Vagina (tissue), 2 donors: ENCODE measurements around the gene ITPR1.

Source experiments
- CTCF ChIP-seq, 3 experiments: fragments of 450-650 bp in 2 of 3; fragments of 200-600 bp in 1 of 3; sonication (generic) in 1 of 3; IDR thresholded peaks; one replicate each; pipeline ENCODE4 v1.5.1; 2017 to 2019; ENCODE audit warnings: antibody characterized with exemption in 3 of 3, mild to moderate bottlenecking in 2 of 3, moderate library complexity in 2 of 3
- POLR2A ChIP-seq, 2 donors: fragments of 450-650 bp; IDR thresholded peaks; one replicate each; pipeline ENCODE4 v1.6.1; 2017; ENCODE audit warnings: antibody characterized with exemption in 2 of 2, mild to moderate bottlenecking in 2 of 2, moderate library complexity in 2 of 2
- POLR2AphosphoS5 ChIP-seq, 2 donors: sonication (generic); formaldehyde crosslinking; IDR thresholded peaks; one replicate each; pipeline ENCODE4 v1.9.0; 2017; ENCODE audit warnings: antibody characterized with exemption in 2 of 2, mild to moderate bottlenecking in 2 of 2, low read depth in 1 of 2; ENCODE audit not compliant: insufficient read depth in 1 of 2

- TF ChIP-seq CTCF (IDR thresholded peaks at IDR 0.05) = no peak
- TF ChIP-seq POLR2A (IDR thresholded peaks at IDR 0.05) = no peak
- no peak for TF ChIP-seq POLR2AphosphoS5 (IDR thresholded peaks at IDR 0.05; ENCODE audit: insufficient read depth in 1 of 2, low read depth in 1 of 2)
Measured at GRCh38 chr3:4589475-4590097, 96.4 kb downstream of the ITPR1 start.
